Measurements from ENCODE around the gene LANCL2.

Gene LANCL2

DNA sequence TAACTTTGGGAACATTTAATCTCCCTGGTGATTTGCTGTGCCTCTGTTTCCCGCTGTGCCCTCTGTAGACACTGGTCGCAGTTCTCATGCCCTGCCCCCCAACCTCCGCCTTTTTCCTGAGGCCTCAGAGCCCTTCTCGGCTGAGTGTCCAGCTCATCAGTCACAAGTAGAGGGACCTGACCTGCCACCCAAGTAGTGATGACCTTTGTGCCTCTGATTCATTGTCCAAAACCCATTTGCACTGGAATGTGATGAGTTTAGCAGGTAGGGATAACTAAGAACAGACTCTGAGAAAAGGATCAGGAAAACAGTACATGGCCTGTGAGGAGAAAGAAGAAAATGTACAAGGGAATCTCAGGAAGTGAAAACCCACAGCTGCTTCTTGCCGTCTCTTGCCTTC, 58.8 kb downstream of the LANCL2 start:
- Histone ChIP-seq H4K20me1 (ENCODE audit: insufficient read depth, low read length) (no peaks in the 10 kb centered on the region), H3K27ac (ENCODE audit: low read length) (no peak overlapping the region), H3K4me2 (ENCODE audit: insufficient read depth, low read length) (no peak overlapping the region), H3K9ac (ENCODE audit: low read depth, low read length) (no peak overlapping the region), H2AFZ (ENCODE audit: low read depth, low read length) (no peak overlapping the region), H3K27me3 (ENCODE audit: insufficient read depth, low read length, poor library complexity) (no peaks in the 10 kb centered on the region), H3K9me3 (ENCODE audit: insufficient read depth, low read length, severe bottlenecking) (no peaks in the 10 kb centered on the region), H3K4me1 (ENCODE audit: insufficient read depth, low read length) (no peaks in the 10 kb centered on the region), H3K36me3 (ENCODE audit: insufficient read depth, low read length) (peaks cover 15% of the 10 kb centered on the region), H3K4me3 (ENCODE audit: low read depth in 1 of 2, low read length in 2 of 2) (no peak overlapping the region), H3K79me2 (ENCODE audit: insufficient read depth, low read length) (no peaks in the 10 kb centered on the region)
- DNase-seq (no peak), ATAC-seq (ENCODE audit: insufficient read depth, low read depth) (no peak)
- TF ChIP-seq EZH2 (IDR thresholded peaks at IDR 0.05; ENCODE audit: borderline replicate concordance, low read depth, low read length, severe bottlenecking) = no peak
- TF ChIP-seq, protein P1, sequence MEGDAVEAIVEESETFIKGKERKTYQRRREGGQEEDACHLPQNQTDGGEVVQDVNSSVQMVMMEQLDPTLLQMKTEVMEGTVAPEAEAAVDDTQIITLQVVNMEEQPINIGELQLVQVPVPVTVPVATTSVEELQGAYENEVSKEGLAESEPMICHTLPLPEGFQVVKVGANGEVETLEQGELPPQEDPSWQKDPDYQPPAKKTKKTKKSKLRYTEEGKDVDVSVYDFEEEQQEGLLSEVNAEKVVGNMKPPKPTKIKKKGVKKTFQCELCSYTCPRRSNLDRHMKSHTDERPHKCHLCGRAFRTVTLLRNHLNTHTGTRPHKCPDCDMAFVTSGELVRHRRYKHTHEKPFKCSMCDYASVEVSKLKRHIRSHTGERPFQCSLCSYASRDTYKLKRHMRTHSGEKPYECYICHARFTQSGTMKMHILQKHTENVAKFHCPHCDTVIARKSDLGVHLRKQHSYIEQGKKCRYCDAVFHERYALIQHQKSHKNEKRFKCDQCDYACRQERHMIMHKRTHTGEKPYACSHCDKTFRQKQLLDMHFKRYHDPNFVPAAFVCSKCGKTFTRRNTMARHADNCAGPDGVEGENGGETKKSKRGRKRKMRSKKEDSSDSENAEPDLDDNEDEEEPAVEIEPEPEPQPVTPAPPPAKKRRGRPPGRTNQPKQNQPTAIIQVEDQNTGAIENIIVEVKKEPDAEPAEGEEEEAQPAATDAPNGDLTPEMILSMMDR (IDR thresholded peaks at IDR 0.05; ENCODE audit: borderline replicate concordance, extremely low read depth, low read length, poor library complexity, severe bottlenecking) = no peak

DNA sequence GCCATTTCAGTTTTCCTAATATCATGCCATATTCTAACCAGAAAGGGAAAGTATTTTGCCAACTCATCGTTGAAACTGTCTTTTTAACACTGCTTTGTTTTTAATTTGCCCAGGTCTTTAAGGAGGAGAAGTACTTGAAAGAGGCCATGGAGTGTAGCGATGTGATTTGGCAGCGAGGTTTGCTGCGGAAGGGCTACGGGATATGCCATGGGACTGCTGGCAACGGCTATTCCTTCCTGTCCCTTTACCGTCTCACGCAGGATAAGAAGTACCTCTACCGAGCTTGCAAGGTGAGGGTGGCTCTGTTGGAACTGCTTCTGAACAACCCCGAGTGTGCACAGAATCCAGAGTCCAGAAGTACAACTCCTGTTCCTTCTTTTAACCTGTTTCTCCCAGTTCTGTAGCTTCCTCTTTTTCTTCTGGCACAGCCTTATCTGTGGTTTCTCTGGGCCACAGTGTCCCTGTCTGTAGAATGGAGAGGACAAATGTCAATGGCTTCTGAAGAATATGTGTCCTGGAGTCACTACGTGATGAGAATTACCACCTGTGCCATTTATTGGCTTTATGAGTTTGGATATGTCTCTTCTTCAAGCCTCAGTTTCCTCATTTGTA, 60.1 kb downstream of the LANCL2 start:
- Histone ChIP-seq H3K4me3 (ENCODE audit: low read depth in 1 of 2, low read length in 2 of 2) (no peak overlapping the region), H3K79me2 (ENCODE audit: insufficient read depth, low read length) (no peaks in the 10 kb centered on the region), H3K9me3 (ENCODE audit: insufficient read depth, low read length, severe bottlenecking) (no peaks in the 10 kb centered on the region), H3K27ac (ENCODE audit: low read length) (no peak overlapping the region), H3K9ac (ENCODE audit: low read depth, low read length) (no peak overlapping the region), H2AFZ (ENCODE audit: low read depth, low read length) (no peak overlapping the region), H3K36me3 (ENCODE audit: insufficient read depth, low read length) (peaks cover 15% of the 10 kb centered on the region), H4K20me1 (ENCODE audit: insufficient read depth, low read length) (no peaks in the 10 kb centered on the region), H3K27me3 (ENCODE audit: insufficient read depth, low read length, poor library complexity) (no peaks in the 10 kb centered on the region), H3K4me2 (ENCODE audit: insufficient read depth, low read length) (no peak overlapping the region), H3K4me1 (ENCODE audit: insufficient read depth, low read length) (no peaks in the 10 kb centered on the region)
- TF ChIP-seq, protein P1 (IDR thresholded peaks at IDR 0.05; ENCODE audit: borderline replicate concordance, extremely low read depth, low read length, poor library complexity, severe bottlenecking) = no peak
- no peak for TF ChIP-seq EZH2 (IDR thresholded peaks at IDR 0.05; ENCODE audit: borderline replicate concordance, low read depth, low read length, severe bottlenecking)
- ATAC-seq (ENCODE audit: insufficient read depth, low read depth) (no peak), DNase-seq (no peak)

DNA sequence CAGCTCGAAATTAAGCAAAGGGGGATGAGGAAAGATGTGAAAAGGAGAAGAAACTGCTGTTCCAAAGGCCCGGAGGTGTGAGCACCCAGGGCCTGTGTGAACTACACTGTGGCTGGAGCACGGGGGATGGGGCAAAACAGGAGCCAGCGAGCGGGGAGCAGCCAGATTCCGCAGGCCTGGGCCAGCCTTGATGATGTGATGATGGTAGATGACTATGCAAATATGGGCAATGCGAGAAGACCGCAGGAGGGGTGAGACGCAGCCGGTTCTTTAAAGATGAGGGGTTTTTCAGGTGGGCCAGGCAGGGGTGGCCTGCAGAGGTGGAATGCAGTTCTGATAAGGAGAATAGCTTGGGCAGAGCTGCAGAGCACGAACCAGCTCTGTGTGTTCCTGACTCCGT, 61.5 kb downstream of the LANCL2 start:
- H3K9ac ChIP-seq (ENCODE audit: low read depth, low read length) = no peak overlapping the region
- ATAC-seq (ENCODE audit: insufficient read depth, low read depth) (no peak), DNase-seq (no peak)
- H3K4me1 ChIP-seq (ENCODE audit: insufficient read depth, low read length) = no peaks in the 10 kb centered on the region
- H4K20me1 ChIP-seq (ENCODE audit: insufficient read depth, low read length) = no peaks in the 10 kb centered on the region
- no peak overlapping the region for H3K4me3 ChIP-seq (ENCODE audit: low read depth in 1 of 2, low read length in 2 of 2)
- H3K36me3 ChIP-seq (ENCODE audit: insufficient read depth, low read length) = peaks cover 15% of the 10 kb centered on the region
- no peak overlapping the region for H2AFZ ChIP-seq (ENCODE audit: low read depth, low read length)
- no peaks in the 10 kb centered on the region for H3K9me3 ChIP-seq (ENCODE audit: insufficient read depth, low read length, severe bottlenecking)
- H3K79me2 ChIP-seq (ENCODE audit: insufficient read depth, low read length) = no peaks in the 10 kb centered on the region
- no peak for TF ChIP-seq EZH2 (IDR thresholded peaks at IDR 0.05; ENCODE audit: borderline replicate concordance, low read depth, low read length, severe bottlenecking)
- TF ChIP-seq, protein P1 (IDR thresholded peaks at IDR 0.05; ENCODE audit: borderline replicate concordance, extremely low read depth, low read length, poor library complexity, severe bottlenecking) = no peak
- H3K4me2 ChIP-seq (ENCODE audit: insufficient read depth, low read length) = no peak overlapping the region
- H3K27me3 ChIP-seq (ENCODE audit: insufficient read depth, low read length, poor library complexity) = no peaks in the 10 kb centered on the region
- no peak overlapping the region for H3K27ac ChIP-seq (ENCODE audit: low read length)

Measured in DND-41 (cell line).